HG03159 (cell line): ENCODE data around the gene JMJD4.

Experiments
- ATAC-seq: cut with Tn5 transposase; IDR thresholded peaks from one replicate; pipeline ENCODE4 v1.9.1; 2021; ENCODE audit warnings: mild to moderate bottlenecking, moderate library complexity; ENCODE audit not compliant: unreplicated experiment

Gene JMJD4

GRCh38 chr1:227753999-227754711, 19.1 kb upstream of the JMJD4 start:
- no peak for ATAC-seq

GRCh38 chr1:227749916-227750710, 15.0 kb upstream of the JMJD4 start:
- ATAC-seq = no peak

- ATAC-seq = no peak
Observed at GRCh38 chr1:227749225-227749624, 14.1 kb upstream of the JMJD4 start.

- ATAC-seq = no peak
Observed at GRCh38 chr1:227748496-227749182, 13.5 kb upstream of the JMJD4 start.

- ATAC-seq = no peak
Observed at GRCh38 chr1:227747948-227748495, 12.9 kb upstream of the JMJD4 start.

- no peak for ATAC-seq
Observed at GRCh38 chr1:227747382-227747781, 12.3 kb upstream of the JMJD4 start.

- no peak for ATAC-seq
Observed at GRCh38 chr1:227746676-227747075, 11.6 kb upstream of the JMJD4 start.

- ATAC-seq = no peak
Observed at GRCh38 chr1:227745568-227746265, 10.6 kb upstream of the JMJD4 start.

GRCh38 chr1:227744668-227745067, 9.6 kb upstream of the JMJD4 start:
- no peak for ATAC-seq

- no peak for ATAC-seq
Observed at GRCh38 chr1:227742738-227743715, 7.9 kb upstream of the JMJD4 start.

GRCh38 chr1:227741166-227741870, 6.2 kb upstream of the JMJD4 start:
- ATAC-seq = no peak

- no peak for ATAC-seq
Observed at GRCh38 chr1:227740401-227740960, 5.4 kb upstream of the JMJD4 start.

GRCh38 chr1:227739636-227740035, 4.5 kb upstream of the JMJD4 start:
- no peak for ATAC-seq

GRCh38 chr1:227738820-227739219, 3.7 kb upstream of the JMJD4 start:
- ATAC-seq = no peak

GRCh38 chr1:227736814-227737432, 1.8 kb upstream of the JMJD4 start:
- no peak for ATAC-seq

GRCh38 chr1:227735539-227736285, 610 bp upstream of the JMJD4 start:
- no peak for ATAC-seq

GRCh38 chr1:227734546-227734855, 601 bp downstream of the JMJD4 start:
- ATAC-seq = peak; percentile 13
